GM21390 (cell line): Measurements from ENCODE around the gene ANXA4.
"Not testable (repeated sequence)": the region's sequence is repeated elsewhere in the genome, so short reads cannot be mapped to it uniquely, and the experiment has no call there.

Experiments
- ATAC-seq: cut with Tn5 transposase; IDR thresholded peaks from one replicate; pipeline ENCODE4 v1.9.1; 2021; ENCODE audit not compliant: unreplicated experiment

Gene ANXA4

GRCh38 chr2:69750246-69750645 is 8.3 kb downstream of the ANXA4 start:
- ATAC-seq, result no peak

- no peak for ATAC-seq
These were observed 11.9 kb downstream of the ANXA4 start for GRCh38 chr2:69753659-69754363.

- ATAC-seq, result no peak
These were observed 12.7 kb downstream of the ANXA4 start for GRCh38 chr2:69754633-69755032.

- ATAC-seq, result no peak
These were observed 14.0 kb downstream of the ANXA4 start for GRCh38 chr2:69755862-69756467.

GRCh38 chr2:69762025-69762424 is 20.1 kb downstream of the ANXA4 start:
- ATAC-seq, result no peak

- ATAC-seq, result no peak
These were observed 20.9 kb downstream of the ANXA4 start for GRCh38 chr2:69762513-69763494.

- not testable (repeated sequence) for ATAC-seq
These were observed 21.9 kb downstream of the ANXA4 start for GRCh38 chr2:69763831-69764230.

- peak; percentile 62 for ATAC-seq
These were observed 22.6 kb downstream of the ANXA4 start for GRCh38 chr2:69764286-69765095.

- no peak for ATAC-seq
These were observed 23.1 kb downstream of the ANXA4 start for GRCh38 chr2:69765096-69765380.

GRCh38 chr2:69766014-69766413 is 24.1 kb downstream of the ANXA4 start:
- ATAC-seq, result no peak

GRCh38 chr2:69767034-69767433 is 25.1 kb downstream of the ANXA4 start:
- ATAC-seq, result no peak

- ATAC-seq, result no peak
These were observed 26.3 kb downstream of the ANXA4 start for GRCh38 chr2:69768235-69768634.

GRCh38 chr2:69768789-69769188 is 26.9 kb downstream of the ANXA4 start:
- ATAC-seq, result no peak

- ATAC-seq, result no peak
These were observed 27.3 kb downstream of the ANXA4 start for GRCh38 chr2:69769272-69769671.

GRCh38 chr2:69770193-69770702 is 28.3 kb downstream of the ANXA4 start:
- no peak for ATAC-seq

- ATAC-seq, result no peak
These were observed 28.8 kb downstream of the ANXA4 start for GRCh38 chr2:69770747-69771146.

GRCh38 chr2:69771461-69771860 is 29.5 kb downstream of the ANXA4 start:
- no peak for ATAC-seq

- no peak for ATAC-seq
These were observed 31.3 kb downstream of the ANXA4 start for GRCh38 chr2:69773206-69773605.

GRCh38 chr2:69774258-69774983 is 32.5 kb downstream of the ANXA4 start:
- not testable (repeated sequence) for ATAC-seq
